ENCODE results near the gene F13A1. TPM values are rescaled to one million over a fixed set of nuclear protein-coding genes. Genes with fewer than 3 reads are reported as not detected.

The F13A1 gene
- total and polyA plus RNA-seq, 2 of the 13 experiments (the other 11 are each of a cell fraction or from before 2014, with no cell fraction given): not detected

- ATAC-seq (no peak), DNase-seq (ENCODE audit: low spot score) (no peak), FAIRE-seq (no peak)
- TF ChIP-seq TP53 (CRISPR knock-in tag; conservative IDR thresholded peaks at IDR 0.05): no peak
- H3K9me3 ChIP-seq (ENCODE audit: low read length): no peaks in the 10 kb centered on the region
- 7% methylated on average over 6 of the region's 6 CpGs for WGBS (ENCODE audit: low lambda C conversion rate)
- ChIA-PET CTCF (ENCODE audit: low intra/inter-chr PET ratio, low total read pairs) (no interaction called here), POLR2A (no interaction called here)
- no peaks in the 10 kb centered on the region for H3K4me1 ChIP-seq (ENCODE audit: insufficient read depth, low read length)
- no peaks in the 10 kb centered on the region for H3K36me3 ChIP-seq (replicated peaks in 1 of 2; ENCODE audit: control insufficient read depth in 1 of 2, insufficient read depth in 2 of 2, low read length in 2 of 2)
- H3K4me2 ChIP-seq (ENCODE audit: low read depth, low read length): no peak overlapping the region
- H3K9ac ChIP-seq (ENCODE audit: insufficient read depth, low read depth, low read length): no peak overlapping the region
- H3K4me3 ChIP-seq (replicated peaks in 1 of 3; ENCODE audit: insufficient read depth in 1 of 3, low read depth in 2 of 3, low read length in 3 of 3): no peak overlapping the region
- no peak overlapping the region for H2AFZ ChIP-seq (ENCODE audit: low read length)
- H3K79me2 ChIP-seq (ENCODE audit: insufficient read depth, low read length): no peaks in the 10 kb centered on the region
- in situ Hi-C loops (cut with HindIII; ENCODE audit: extremely low pct_ligation_motif_present, low pct_unique_long_range_greater_than_20kb) (no loop called here), intact Hi-C loops (cut with micrococcal nuclease; ENCODE audit: unreplicated experiment) (no loop called here)
- BruUV-seq (replicated peaks): no TSS peak
- H3K27me3 ChIP-seq (ENCODE audit: control insufficient read depth in 1 of 2, insufficient read depth in 2 of 2, low read length in 2 of 2): peaks cover 0 to 5% of the 10 kb centered on the region in 2 experiments; a peak in 2 of 5 replicates
- no peaks in the 10 kb centered on the region for H4K20me1 ChIP-seq (ENCODE audit: insufficient read depth, low read length)
- no peak overlapping the region for H3K27ac ChIP-seq (ENCODE audit: extremely low read length, insufficient read depth, low read length)
Observed at GRCh38 chr6:6312901-6313441, 7.5 kb downstream of the F13A1 start.

DNA sequence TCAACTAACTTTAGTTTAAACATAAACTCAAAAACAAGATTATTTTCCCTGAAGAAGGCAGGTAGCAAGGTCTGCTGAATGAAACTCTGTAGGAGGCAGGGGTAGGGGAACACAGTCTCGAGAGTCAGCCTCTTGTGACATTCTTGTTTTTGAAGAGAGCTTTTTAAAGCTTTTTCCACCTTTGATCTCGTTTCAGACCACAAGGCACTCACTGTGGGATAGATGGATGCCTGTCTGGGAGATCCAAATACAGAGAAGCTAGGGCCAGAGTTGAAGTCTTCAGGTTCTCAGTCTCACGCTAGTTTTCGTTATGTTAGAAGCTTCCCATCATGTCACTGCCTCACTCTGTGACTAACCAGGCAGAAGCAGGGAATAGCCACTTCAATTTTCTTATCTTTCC, 14.9 kb downstream of the F13A1 start:
- Histone ChIP-seq H3K4me3 (replicated peaks in 1 of 3; ENCODE audit: insufficient read depth in 1 of 3, low read depth in 2 of 3, low read length in 3 of 3) (no peak overlapping the region), H4K20me1 (ENCODE audit: insufficient read depth, low read length) (no peaks in the 10 kb centered on the region), H3K4me2 (ENCODE audit: low read depth, low read length) (no peak overlapping the region), H3K9ac (ENCODE audit: insufficient read depth, low read depth, low read length) (no peak overlapping the region), H3K27me3 (ENCODE audit: control insufficient read depth in 1 of 2, insufficient read depth in 2 of 2, low read length in 2 of 2) (no peaks in the 10 kb centered on the region), H3K36me3 (replicated peaks in 1 of 2; ENCODE audit: control insufficient read depth in 1 of 2, insufficient read depth in 2 of 2, low read length in 2 of 2) (no peaks in the 10 kb centered on the region), H2AFZ (ENCODE audit: low read length) (no peak overlapping the region), H3K9me3 (ENCODE audit: low read length) (no peaks in the 10 kb centered on the region), H3K79me2 (ENCODE audit: insufficient read depth, low read length) (no peaks in the 10 kb centered on the region), H3K27ac (ENCODE audit: extremely low read length, insufficient read depth, low read length) (no peak overlapping the region), H3K4me1 (ENCODE audit: insufficient read depth, low read length) (no peaks in the 10 kb centered on the region)
- CTCF ChIA-PET (ENCODE audit: low intra/inter-chr PET ratio, low total read pairs): no interaction called here
- no TSS peak for BruUV-seq (replicated peaks)
- ATAC-seq (no peak), DNase-seq (ENCODE audit: low spot score) (no peak), FAIRE-seq (no peak)
- intact Hi-C loops (cut with micrococcal nuclease; ENCODE audit: unreplicated experiment): no loop called here
- 1% methylated on average over 4 of the region's 4 CpGs for WGBS (ENCODE audit: low lambda C conversion rate)
- POLR2A ChIA-PET: no interaction called here
- in situ Hi-C loops (cut with HindIII; ENCODE audit: extremely low pct_ligation_motif_present, low pct_unique_long_range_greater_than_20kb): no loop called here
- TF ChIP-seq, protein P1, sequence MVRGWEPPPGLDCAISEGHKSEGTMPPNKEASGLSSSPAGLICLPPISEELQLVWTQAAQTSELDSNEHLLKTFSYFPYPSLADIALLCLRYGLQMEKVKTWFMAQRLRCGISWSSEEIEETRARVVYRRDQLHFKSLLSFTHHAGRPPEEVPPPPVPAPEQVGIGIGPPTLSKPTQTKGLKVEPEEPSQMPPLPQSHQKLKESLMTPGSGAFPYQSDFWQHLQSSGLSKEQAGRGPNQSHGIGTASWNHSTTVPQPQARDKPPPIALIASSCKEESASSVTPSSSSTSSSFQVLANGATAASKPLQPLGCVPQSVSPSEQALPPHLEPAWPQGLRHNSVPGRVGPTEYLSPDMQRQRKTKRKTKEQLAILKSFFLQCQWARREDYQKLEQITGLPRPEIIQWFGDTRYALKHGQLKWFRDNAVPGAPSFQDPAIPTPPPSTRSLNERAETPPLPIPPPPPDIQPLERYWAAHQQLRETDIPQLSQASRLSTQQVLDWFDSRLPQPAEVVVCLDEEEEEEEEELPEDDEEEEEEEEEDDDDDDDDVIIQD (CRISPR knock-in tag; IDR thresholded peaks at IDR 0.05; ENCODE audit: low read depth): no peak
- TF ChIP-seq ARID5B (CRISPR knock-in tag; IDR thresholded peaks at IDR 0.05): no peak
- TF ChIP-seq BHLHE40 (IDR thresholded peaks at IDR 0.05; ENCODE audit: low read length): no peak
- no peak for TF ChIP-seq GABPA (IDR thresholded peaks at IDR 0.05; ENCODE audit: low read depth, low read length)
- no peak for TF ChIP-seq GABPA (CRISPR knock-in tag; IDR thresholded peaks at IDR 0.05; ENCODE audit: low read depth)
- TF ChIP-seq ZNF33B (CRISPR knock-in tag; IDR thresholded peaks at IDR 0.05): no peak
- TF ChIP-seq ZNF317 (CRISPR knock-in tag; IDR thresholded peaks at IDR 0.05): no peak
- TF ChIP-seq TP53 (CRISPR knock-in tag; conservative IDR thresholded peaks at IDR 0.05): no peak
- TF ChIP-seq SP140L (CRISPR knock-in tag; IDR thresholded peaks at IDR 0.05; ENCODE audit: borderline replicate concordance): no peak
- no peak for TF ChIP-seq ZSCAN9 (CRISPR knock-in tag; IDR thresholded peaks at IDR 0.05; ENCODE audit: borderline replicate concordance)
- TF ChIP-seq KLF12 (CRISPR knock-in tag; IDR thresholded peaks at IDR 0.05; ENCODE audit: borderline replicate concordance): no peak
- no peak for TF ChIP-seq PHF5A (CRISPR knock-in tag; IDR thresholded peaks at IDR 0.05; ENCODE audit: low read depth, unreplicated experiment)
- no peak for TF ChIP-seq ATF5 (CRISPR knock-in tag; IDR thresholded peaks at IDR 0.05; ENCODE audit: low read depth)
- no peak for TF ChIP-seq ZNF652 (CRISPR knock-in tag; IDR thresholded peaks at IDR 0.05; ENCODE audit: borderline replicate concordance, low read depth)

Measured in HepG2 (cell line).